IMR-90 (cell line): Measurements from ENCODE around the gene PAK6.

Experiments
- RCOR1 ChIP-seq: IDR thresholded peaks from 2 replicates; pipeline ENCODE4 v1.6.1; 2012; ENCODE audit warnings: mild to moderate bottlenecking, low read length, improper control_type of control experiment; ENCODE audit not compliant: insufficient replicate concordance
- USF2 ChIP-seq: fragments of 150-350 bp; IDR thresholded peaks from 2 replicates; pipeline ENCODE4 v1.6.1; 2017; ENCODE audit warnings: mild to moderate bottlenecking, antibody characterized with exemption, low read length, low read depth

DNA sequence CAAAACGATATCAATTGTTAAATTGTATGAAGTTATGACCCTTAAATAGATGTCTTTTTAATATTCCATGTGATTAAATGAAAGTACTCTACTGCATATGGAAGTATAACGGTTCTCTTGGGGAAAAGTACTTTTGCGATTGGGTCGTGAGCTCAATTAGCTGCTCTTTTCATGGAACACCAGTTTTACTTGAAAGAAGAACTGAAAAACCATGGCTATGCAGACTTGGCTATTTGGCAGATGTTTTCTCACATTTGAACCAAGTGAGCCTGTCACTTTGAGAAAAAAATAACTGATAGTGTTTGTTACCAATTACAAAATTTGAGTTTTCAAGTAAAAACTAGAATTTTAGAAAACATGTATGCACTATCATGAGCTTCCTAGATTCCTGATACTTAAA is 78.7 kb downstream of the PAK6 start:
- TF ChIP-seq RCOR1 (no peak), USF2 (no peak)
